ENCODE data around the gene KLRC4.
A peak's percentile ranks its signal among the peaks of the same experiment; 100 is the strongest.
"Not testable (repeated sequence)": the region's sequence is repeated elsewhere in the genome, so short reads cannot be mapped to it uniquely, and the experiment has no call there.

KLRC4 gene

DNA sequence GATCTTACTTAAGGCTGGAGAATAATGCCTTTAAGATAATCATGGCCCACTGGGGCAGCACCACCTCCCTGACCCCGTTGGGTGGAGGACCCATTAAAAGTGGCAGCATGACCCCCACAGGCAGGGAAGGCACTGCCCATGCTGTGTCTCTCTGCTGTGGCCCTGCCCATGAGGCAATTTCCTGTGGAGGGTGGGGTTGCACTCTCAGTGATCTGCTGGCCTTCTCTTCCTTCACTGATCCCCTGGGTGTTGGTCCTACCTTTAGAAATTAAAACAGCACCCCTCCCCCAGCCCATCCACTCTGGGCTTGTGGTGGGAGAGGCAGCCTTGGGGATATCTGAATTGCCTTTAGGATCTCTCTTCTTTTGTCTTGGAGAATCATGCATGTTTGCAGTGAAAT, 37.0 kb downstream of the KLRC4 start:
- 0 out of 2 replicates have a peak overlapping the region, but pooled peaks have one; percentile 22 for H2AFZ ChIP-seq (ENCODE audit: low read depth, low read length)
- H3K4me1 ChIP-seq (ENCODE audit: low read length), result peaks cover 45% of the 10 kb centered on the region
- H3K9me3 ChIP-seq (ENCODE audit: insufficient read depth, low read length), result no peaks in the 10 kb centered on the region
- no peaks in the 10 kb centered on the region for H3K36me3 ChIP-seq (replicated peaks; ENCODE audit: low read depth, low read length)
- H4K20me1 ChIP-seq (ENCODE audit: insufficient read depth, low read length), result no peaks in the 10 kb centered on the region
- H3K4me2 ChIP-seq (ENCODE audit: low read length), result no peak overlapping the region
- TF ChIP-seq EZH2phosphoT487 (IDR thresholded peaks at IDR 0.05; ENCODE audit: low read depth), result no peak
- TF ChIP-seq, protein P1, sequence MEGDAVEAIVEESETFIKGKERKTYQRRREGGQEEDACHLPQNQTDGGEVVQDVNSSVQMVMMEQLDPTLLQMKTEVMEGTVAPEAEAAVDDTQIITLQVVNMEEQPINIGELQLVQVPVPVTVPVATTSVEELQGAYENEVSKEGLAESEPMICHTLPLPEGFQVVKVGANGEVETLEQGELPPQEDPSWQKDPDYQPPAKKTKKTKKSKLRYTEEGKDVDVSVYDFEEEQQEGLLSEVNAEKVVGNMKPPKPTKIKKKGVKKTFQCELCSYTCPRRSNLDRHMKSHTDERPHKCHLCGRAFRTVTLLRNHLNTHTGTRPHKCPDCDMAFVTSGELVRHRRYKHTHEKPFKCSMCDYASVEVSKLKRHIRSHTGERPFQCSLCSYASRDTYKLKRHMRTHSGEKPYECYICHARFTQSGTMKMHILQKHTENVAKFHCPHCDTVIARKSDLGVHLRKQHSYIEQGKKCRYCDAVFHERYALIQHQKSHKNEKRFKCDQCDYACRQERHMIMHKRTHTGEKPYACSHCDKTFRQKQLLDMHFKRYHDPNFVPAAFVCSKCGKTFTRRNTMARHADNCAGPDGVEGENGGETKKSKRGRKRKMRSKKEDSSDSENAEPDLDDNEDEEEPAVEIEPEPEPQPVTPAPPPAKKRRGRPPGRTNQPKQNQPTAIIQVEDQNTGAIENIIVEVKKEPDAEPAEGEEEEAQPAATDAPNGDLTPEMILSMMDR (IDR thresholded peaks at IDR 0.05; ENCODE audit: low read depth, low read length), result no peak
- H3K79me2 ChIP-seq (ENCODE audit: low read length), result no peaks in the 10 kb centered on the region
- no peak overlapping the region for H3K27ac ChIP-seq (ENCODE audit: low read length)
- no peak overlapping the region for H3K4me3 ChIP-seq (ENCODE audit: low read length)
- H3K27me3 ChIP-seq (ENCODE audit: low read depth, low read length), result no peaks in the 10 kb centered on the region
- no peak overlapping the region for H3K9ac ChIP-seq (ENCODE audit: low read length)

DNA sequence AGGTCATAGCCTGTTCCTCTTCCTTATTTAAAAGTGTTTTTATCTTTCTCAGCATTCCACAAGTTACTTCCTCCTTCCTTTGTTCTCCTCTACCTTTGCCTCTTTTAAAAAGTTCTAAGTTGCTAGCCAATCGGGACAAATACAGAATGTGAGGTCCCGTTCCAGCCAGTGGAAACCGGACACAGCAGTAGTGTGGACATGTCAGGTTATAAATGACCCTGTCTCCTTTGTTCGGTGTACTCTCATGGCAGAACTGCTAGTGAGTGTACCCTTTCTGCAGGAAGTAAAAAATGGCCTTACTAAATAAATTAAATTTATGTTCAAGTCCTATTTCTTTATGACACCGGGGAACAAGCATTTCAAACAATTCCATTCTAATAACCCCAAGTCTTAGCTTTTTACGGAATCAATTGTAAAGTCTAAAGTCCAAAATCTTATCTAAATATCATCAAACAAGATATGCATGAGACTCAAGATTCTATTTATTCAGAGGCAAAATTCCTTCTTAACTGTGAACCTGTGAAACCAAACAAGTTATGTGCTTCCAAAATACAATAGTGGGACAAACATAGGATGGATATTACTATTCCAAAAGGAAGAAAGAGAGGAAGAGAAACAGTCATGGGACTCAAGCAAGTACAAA, 37.5 kb downstream of the KLRC4 start:
- H2AFZ ChIP-seq (ENCODE audit: low read depth, low read length); H3K4me3 ChIP-seq (ENCODE audit: low read length); H3K27ac ChIP-seq (ENCODE audit: low read length); H3K27me3 ChIP-seq (ENCODE audit: low read depth, low read length); H3K9ac ChIP-seq (ENCODE audit: low read length); H4K20me1 ChIP-seq (ENCODE audit: insufficient read depth, low read length); H3K36me3 ChIP-seq (replicated peaks; ENCODE audit: low read depth, low read length); H3K9me3 ChIP-seq (ENCODE audit: insufficient read depth, low read length); H3K4me2 ChIP-seq (ENCODE audit: low read length); H3K79me2 ChIP-seq (ENCODE audit: low read length): not testable (repeated sequence)
- H3K4me1 ChIP-seq (ENCODE audit: low read length), result peaks cover 50% of the 10 kb centered on the region

DNA sequence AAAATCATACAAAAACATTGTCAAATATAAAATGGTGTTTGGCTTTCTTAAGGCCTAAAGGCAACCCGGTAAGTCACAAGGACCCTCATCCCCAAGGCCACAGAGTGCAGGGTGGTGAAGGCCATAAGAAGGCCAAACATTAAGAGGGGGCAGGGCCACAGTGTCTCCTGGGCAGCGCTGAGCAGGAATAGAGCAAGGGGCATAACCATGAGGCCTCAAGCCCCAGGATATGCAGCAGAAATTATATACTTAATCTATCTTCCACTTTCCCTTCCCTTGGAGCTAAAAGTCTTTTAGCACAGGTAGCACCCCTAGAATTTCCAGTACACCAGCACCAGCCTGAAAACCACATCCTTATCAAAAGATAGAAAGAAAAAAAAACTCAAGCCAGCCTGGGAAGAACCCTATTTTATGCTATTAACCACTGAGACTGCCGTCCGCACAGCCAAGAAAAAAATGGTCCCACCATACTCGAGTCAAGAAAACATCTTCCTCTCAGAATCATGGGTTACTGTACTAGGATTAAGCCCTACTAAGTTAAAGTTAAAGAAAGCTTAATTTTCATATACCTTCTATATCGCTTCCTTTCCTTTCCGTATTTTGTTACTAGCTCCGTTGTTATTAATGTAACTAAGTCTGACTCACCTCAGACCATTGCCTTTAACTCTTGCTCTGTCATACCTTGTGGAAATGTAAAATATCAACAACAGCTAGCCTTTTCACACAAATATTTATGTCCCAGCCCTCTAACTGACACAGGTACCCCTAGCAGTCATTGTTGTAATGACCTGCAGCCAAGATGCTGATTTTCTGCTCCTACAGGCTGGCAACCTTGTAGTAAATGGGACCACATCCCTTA, 39.8 kb downstream of the KLRC4 start:
- no peak overlapping the region; the same call in 1 of the 2 replicates for H3K27ac ChIP-seq (ENCODE audit: low read length)
- TF ChIP-seq, protein P1 (IDR thresholded peaks at IDR 0.05; ENCODE audit: low read depth, low read length), result no peak
- TF ChIP-seq EZH2phosphoT487 (IDR thresholded peaks at IDR 0.05; ENCODE audit: low read depth), result no peak
- no peak overlapping the region for H3K4me3 ChIP-seq (ENCODE audit: low read length)
- H4K20me1 ChIP-seq (ENCODE audit: insufficient read depth, low read length), result no peaks in the 10 kb centered on the region
- no peaks in the 10 kb centered on the region for H3K36me3 ChIP-seq (replicated peaks; ENCODE audit: low read depth, low read length)
- H2AFZ ChIP-seq (ENCODE audit: low read depth, low read length), result no peak overlapping the region
- H3K4me1 ChIP-seq (ENCODE audit: low read length), result peaks cover 61% of the 10 kb centered on the region
- no peaks in the 10 kb centered on the region for H3K79me2 ChIP-seq (ENCODE audit: low read length)
- no peak overlapping the region for H3K9ac ChIP-seq (ENCODE audit: low read length)
- no peaks in the 10 kb centered on the region for H3K9me3 ChIP-seq (ENCODE audit: insufficient read depth, low read length)
- H3K27me3 ChIP-seq (ENCODE audit: low read depth, low read length), result no peaks in the 10 kb centered on the region
- no peak overlapping the region for H3K4me2 ChIP-seq (ENCODE audit: low read length)

DNA sequence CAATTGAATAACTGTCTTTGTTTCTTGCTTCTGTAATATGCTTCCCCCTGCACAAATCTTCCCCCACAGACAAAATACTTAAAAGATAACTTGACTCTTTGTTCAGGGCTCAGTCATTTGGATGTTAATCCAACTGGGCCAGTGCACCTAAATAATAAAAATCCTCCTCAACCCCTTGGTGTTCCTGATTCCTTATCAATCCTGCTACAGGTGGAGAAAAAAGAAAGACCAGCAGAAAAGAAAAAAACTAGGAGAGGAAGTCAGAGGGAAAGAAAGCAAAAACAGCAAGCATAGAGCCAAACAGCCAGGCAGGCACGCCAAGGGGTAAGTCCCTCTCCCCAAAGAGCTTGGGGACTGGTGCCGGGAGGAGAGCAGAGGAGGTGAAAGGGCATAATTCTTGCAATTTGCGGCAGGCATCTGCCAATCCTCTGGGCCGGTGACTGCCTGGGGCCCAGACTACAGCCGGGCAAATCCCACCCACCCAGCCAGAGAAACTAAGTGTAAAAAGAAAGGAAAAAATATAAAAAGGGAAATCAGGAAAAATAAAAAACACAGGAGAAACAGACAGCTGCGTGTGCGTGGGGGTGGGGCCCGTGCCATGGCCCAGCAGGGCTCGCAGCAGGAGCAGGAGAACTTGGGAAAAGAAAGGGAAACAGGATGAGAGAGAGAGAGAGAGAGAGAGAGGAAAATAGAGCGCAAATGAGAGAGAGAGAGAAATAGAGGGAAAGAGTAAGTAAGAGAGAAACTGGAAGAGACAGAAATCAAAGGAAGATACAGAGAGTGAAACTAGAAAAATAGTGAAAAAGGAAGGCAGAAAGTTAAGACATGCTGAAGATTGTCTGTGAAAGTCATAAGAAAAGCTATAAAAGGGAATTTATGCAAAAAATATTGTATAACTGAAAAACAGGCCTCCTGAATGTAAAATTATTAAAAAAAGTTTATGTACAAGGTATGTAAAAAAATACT, 41.1 kb downstream of the KLRC4 start:
- Histone ChIP-seq H3K4me2 (ENCODE audit: low read length) (peak overlapping the region; percentile 57), H3K27me3 (ENCODE audit: low read depth, low read length) (no peaks in the 10 kb centered on the region), H3K79me2 (ENCODE audit: low read length) (no peaks in the 10 kb centered on the region), H3K9me3 (ENCODE audit: insufficient read depth, low read length) (no peaks in the 10 kb centered on the region), H4K20me1 (ENCODE audit: insufficient read depth, low read length) (no peaks in the 10 kb centered on the region), H3K36me3 (replicated peaks; ENCODE audit: low read depth, low read length) (no peaks in the 10 kb centered on the region), H3K9ac (ENCODE audit: low read length) (peak overlapping the region; percentile 39; the same call in 1 of the 2 replicates), H3K27ac (ENCODE audit: low read length) (peak overlapping the region; percentile 95), H3K4me1 (ENCODE audit: low read length) (peaks cover 63% of the 10 kb centered on the region), H3K4me3 (ENCODE audit: low read length) (peak overlapping the region; percentile 12; the same call in 1 of the 2 replicates), H2AFZ (ENCODE audit: low read depth, low read length) (peak overlapping the region; percentile 47; the same call in 1 of the 2 replicates)
- TF ChIP-seq, protein P1 (IDR thresholded peaks at IDR 0.05; ENCODE audit: low read depth, low read length), result no peak
- no peak for TF ChIP-seq EZH2phosphoT487 (IDR thresholded peaks at IDR 0.05; ENCODE audit: low read depth)

DNA sequence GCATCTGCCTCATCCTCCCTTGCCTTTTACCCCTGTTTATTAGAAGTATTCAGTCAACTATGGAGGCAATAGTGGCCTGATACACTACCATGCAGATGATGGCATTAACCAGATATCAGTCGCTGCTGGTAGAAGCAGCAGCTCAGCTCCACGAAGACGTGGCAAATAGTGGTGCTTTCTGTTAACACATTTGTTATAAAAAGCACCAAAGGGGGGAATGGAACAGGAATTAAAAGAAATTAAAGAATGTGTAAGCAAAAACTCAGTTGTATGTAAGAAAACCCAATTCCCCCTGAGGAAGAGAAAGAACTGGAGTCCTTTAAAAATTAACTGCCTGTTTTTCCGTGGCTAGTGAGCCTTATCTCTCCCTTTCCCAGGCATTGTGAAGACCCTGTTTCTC, 41.8 kb downstream of the KLRC4 start:
- Histone ChIP-seq H3K27ac (ENCODE audit: low read length) (peak overlapping the region; percentile 95; the same call in 1 of the 2 replicates), H3K4me2 (ENCODE audit: low read length) (peak overlapping the region; percentile 7; the same call in 1 of the 2 replicates), H3K4me1 (ENCODE audit: low read length) (peaks cover 68% of the 10 kb centered on the region), H3K9ac (ENCODE audit: low read length) (peak overlapping the region; percentile 39; the same call in 1 of the 2 replicates)
- not testable (repeated sequence) for H3K27me3 ChIP-seq (ENCODE audit: low read depth, low read length); H3K79me2 ChIP-seq (ENCODE audit: low read length); H3K9me3 ChIP-seq (ENCODE audit: insufficient read depth, low read length); H3K4me3 ChIP-seq (ENCODE audit: low read length); H2AFZ ChIP-seq (ENCODE audit: low read depth, low read length); H3K36me3 ChIP-seq (replicated peaks; ENCODE audit: low read depth, low read length); H4K20me1 ChIP-seq (ENCODE audit: insufficient read depth, low read length)

Measured in OCI-LY3 (cell line).